Cardiac fibroblast (primary cell): Measurements from ENCODE around the gene ST3GAL4.
"Not testable (repeated sequence)": the region's sequence is repeated elsewhere in the genome, so short reads cannot be mapped to it uniquely, and the experiment has no call there.

Experiments used
- DNase-seq, 2 donors: peaks; one replicate each; pipeline versions ENCODE4 v3.0.0 to v3.0.0-alpha.2; 2010; ENCODE audit warnings: low read depth in 2 of 2
- H3K4me3 ChIP-seq, 2 donors: replicated peaks in 1 of 2; 1 replicate in 1 of 2; 2 replicates in 1 of 2; pipeline ENCODE4 v1.5.1; 2011; ENCODE audit warnings: low read depth in 2 of 2, low read length in 2 of 2, mild to moderate bottlenecking in 2 of 2, moderate library complexity in 1 of 2
- CTCF ChIP-seq: IDR thresholded peaks from one replicate; pipeline ENCODE4 v1.5.1; 2011; ENCODE audit warnings: low read depth, mild to moderate bottlenecking, low read length, inconsistent platforms

Gene ST3GAL4

GRCh38 chr11:126345759-126346585, 9.5 kb upstream of the ST3GAL4 start:
- TF ChIP-seq CTCF: no peak
- H3K4me3 ChIP-seq: no peak overlapping the region
- peak; percentile 66 to 89 for DNase-seq

GRCh38 chr11:126346586-126346940, 8.9 kb upstream of the ST3GAL4 start:
- no peak for DNase-seq
- TF ChIP-seq CTCF: no peak
- no peak overlapping the region for H3K4me3 ChIP-seq

GRCh38 chr11:126346946-126347345, 8.5 kb upstream of the ST3GAL4 start:
- peak in 1 of 2 donors; percentile 48 for DNase-seq
- not testable (repeated sequence) for H3K4me3 ChIP-seq

- no peak overlapping the region for H3K4me3 ChIP-seq
- DNase-seq: peak in 1 of 2 donors; percentile 59
- no peak for TF ChIP-seq CTCF
These were observed 7.5 kb upstream of the ST3GAL4 start for GRCh38 chr11:126347751-126348668.

- no peak for TF ChIP-seq CTCF
- peak; percentile 70 to 75 for DNase-seq
- H3K4me3 ChIP-seq: no peak overlapping the region
These were observed 6.5 kb upstream of the ST3GAL4 start for GRCh38 chr11:126348806-126349582.

- no peak for TF ChIP-seq CTCF
- H3K4me3 ChIP-seq: no peak overlapping the region
- peak in 1 of 2 donors; percentile 59 for DNase-seq
These were observed 4.7 kb upstream of the ST3GAL4 start for GRCh38 chr11:126350836-126351235.
